Osteoblast (primary cell): Measurements from ENCODE around the gene RABL3. TPM values are rescaled to one million over a fixed set of nuclear protein-coding genes. Genes with fewer than 3 reads are reported as not detected.

Source experiments
- DNase-seq: peaks from one replicate; pipeline ENCODE4 v3.0.0; 2011; ENCODE audit warnings: low spot score, mixed read lengths; ENCODE audit not compliant: insufficient read length; ENCODE audit errors: missing footprints
- H2AFZ ChIP-seq: 2 replicates; pipeline ENCODE4 v1.6.0; 2011; ENCODE audit warnings: mild to moderate bottlenecking, low read length
- H3K27ac ChIP-seq: 2 replicates; pipeline ENCODE4 v1.5.1; 2011; ENCODE audit warnings: mild to moderate bottlenecking, low read depth, low read length, moderate library complexity
- H3K27me3 ChIP-seq: 2 replicates; pipeline ENCODE4 v1.6.0; 2012; ENCODE audit warnings: mild to moderate bottlenecking, control low read depth, inconsistent platforms, low read length, moderate library complexity; ENCODE audit not compliant: insufficient read depth
- H3K36me3 ChIP-seq: 2 replicates; pipeline ENCODE4 v1.5.1; 2011; ENCODE audit warnings: mild to moderate bottlenecking, low read length, control low read depth, moderate library complexity; ENCODE audit not compliant: insufficient read depth
- H3K4me1 ChIP-seq: 2 replicates; pipeline ENCODE4 v1.5.1; 2011; ENCODE audit warnings: mild to moderate bottlenecking, low read length, control low read depth, moderate library complexity; ENCODE audit not compliant: insufficient read depth
- H3K4me2 ChIP-seq: 2 replicates; pipeline ENCODE4 v1.6.0; 2011; ENCODE audit warnings: mild to moderate bottlenecking, low read length; ENCODE audit not compliant: insufficient read depth
- H3K4me3 ChIP-seq: fragments of 200-600 bp; sonication (generic); 3 replicates; pipeline ENCODE4 v1.5.1; 2012; ENCODE audit warnings: mild to moderate bottlenecking, low read length, inconsistent platforms; ENCODE audit not compliant: insufficient read depth
- H3K79me2 ChIP-seq: 2 replicates; pipeline ENCODE4 v1.6.0; 2012; ENCODE audit warnings: mild to moderate bottlenecking, low read length, control low read depth, inconsistent platforms; ENCODE audit not compliant: insufficient read depth
- H3K9me3 ChIP-seq: 2 replicates; pipeline ENCODE4 v1.5.1; 2011; ENCODE audit warnings: low read depth, low read length, control low read depth
- H4K20me1 ChIP-seq: 2 replicates; pipeline ENCODE4 v1.6.0; 2012; ENCODE audit warnings: mild to moderate bottlenecking, low read length, control low read depth; ENCODE audit not compliant: insufficient read depth
- total RNA-seq: library from RNA; depleted of rRNA; stranded (reverse); fragments of >200 nt; gene quantifications from 2 replicates; pipeline ENCODE4 v1.2.3, GENCODE V29; 2012
- TF ChIP-seq, protein P1 (sequence below): IDR thresholded peaks from 2 replicates; pipeline ENCODE4 v1.5.1; 2011; ENCODE audit warnings: mild to moderate bottlenecking, low read depth, low read length, moderate library complexity; ENCODE audit errors: extremely low read depth

RABL3 gene
- total RNA-seq, 1 donor = 15.2 TPM

DNA sequence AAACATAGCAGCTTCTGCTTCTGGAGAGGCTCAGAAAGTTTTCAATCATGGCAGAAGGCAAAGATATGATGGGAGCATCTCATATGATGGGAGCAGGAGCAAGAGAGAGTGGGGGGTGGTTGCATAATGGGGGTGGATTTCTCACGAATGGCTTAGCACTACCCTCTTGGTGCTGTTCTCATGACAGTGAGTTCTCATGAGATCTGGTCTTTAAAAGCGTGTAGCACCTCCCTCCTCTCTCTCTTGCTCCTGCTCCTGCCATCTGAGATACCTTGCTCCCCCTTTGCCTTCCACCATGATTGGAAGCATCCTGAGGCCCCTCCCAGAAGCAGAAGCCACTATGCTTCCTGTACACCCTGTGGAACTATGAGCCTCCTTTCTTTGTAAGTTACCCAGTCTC, 82.5 kb downstream of the RABL3 start:
- TF ChIP-seq, protein P1, sequence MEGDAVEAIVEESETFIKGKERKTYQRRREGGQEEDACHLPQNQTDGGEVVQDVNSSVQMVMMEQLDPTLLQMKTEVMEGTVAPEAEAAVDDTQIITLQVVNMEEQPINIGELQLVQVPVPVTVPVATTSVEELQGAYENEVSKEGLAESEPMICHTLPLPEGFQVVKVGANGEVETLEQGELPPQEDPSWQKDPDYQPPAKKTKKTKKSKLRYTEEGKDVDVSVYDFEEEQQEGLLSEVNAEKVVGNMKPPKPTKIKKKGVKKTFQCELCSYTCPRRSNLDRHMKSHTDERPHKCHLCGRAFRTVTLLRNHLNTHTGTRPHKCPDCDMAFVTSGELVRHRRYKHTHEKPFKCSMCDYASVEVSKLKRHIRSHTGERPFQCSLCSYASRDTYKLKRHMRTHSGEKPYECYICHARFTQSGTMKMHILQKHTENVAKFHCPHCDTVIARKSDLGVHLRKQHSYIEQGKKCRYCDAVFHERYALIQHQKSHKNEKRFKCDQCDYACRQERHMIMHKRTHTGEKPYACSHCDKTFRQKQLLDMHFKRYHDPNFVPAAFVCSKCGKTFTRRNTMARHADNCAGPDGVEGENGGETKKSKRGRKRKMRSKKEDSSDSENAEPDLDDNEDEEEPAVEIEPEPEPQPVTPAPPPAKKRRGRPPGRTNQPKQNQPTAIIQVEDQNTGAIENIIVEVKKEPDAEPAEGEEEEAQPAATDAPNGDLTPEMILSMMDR = no peak
- Histone ChIP-seq H3K36me3 (no peaks in the 10 kb centered on the region), H3K27ac (no peak overlapping the region), H3K4me1 (no peaks in the 10 kb centered on the region), H4K20me1 (no peaks in the 10 kb centered on the region), H3K4me2 (no peak overlapping the region), H3K79me2 (no peaks in the 10 kb centered on the region), H3K9me3 (no peaks in the 10 kb centered on the region), H3K27me3 (no peaks in the 10 kb centered on the region), H2AFZ (no peak overlapping the region), H3K4me3 (no peak overlapping the region)
- DNase-seq = no peak

- Histone ChIP-seq H4K20me1 (no peaks in the 10 kb centered on the region), H3K79me2 (no peaks in the 10 kb centered on the region), H3K4me3 (no peak overlapping the region), H3K4me1 (no peaks in the 10 kb centered on the region), H3K9me3 (no peaks in the 10 kb centered on the region), H3K4me2 (no peak overlapping the region), H3K36me3 (no peaks in the 10 kb centered on the region), H3K27ac (no peak overlapping the region), H3K27me3 (no peaks in the 10 kb centered on the region), H2AFZ (no peak overlapping the region)
- no peak for DNase-seq
- TF ChIP-seq, protein P1 = no peak
Observed at GRCh38 chr3:120659285-120659684, 83.0 kb downstream of the RABL3 start.

DNA sequence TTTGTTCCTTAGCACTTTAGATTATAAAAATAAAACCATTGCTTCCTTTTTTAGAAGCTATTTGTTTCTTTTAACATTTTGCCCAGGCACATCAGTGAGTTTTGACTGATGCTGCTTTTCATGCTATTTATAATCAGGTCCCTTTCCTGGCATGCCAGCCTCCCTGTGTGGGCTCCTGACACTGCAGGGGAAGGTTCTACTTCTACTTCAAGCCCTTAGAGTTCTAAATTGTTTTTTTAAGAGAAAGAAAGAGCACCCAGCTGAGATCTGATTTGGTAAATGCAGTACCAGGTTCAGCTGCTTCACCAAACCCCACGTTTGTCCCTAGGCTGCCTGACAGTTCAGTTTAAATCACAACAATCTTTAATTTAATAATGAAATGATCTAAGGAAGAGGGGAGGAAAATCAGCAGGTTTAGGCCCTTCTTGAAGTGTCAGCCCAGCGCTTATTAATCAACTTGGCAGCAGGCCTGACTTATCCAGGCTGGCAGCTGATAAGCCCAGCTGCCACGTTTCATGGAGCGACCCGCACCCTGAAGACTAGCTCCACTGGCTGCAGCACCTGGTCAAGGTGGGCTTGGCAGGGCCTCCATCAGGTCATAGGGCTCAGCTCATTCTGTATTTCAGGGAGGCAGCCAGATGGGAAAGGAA, 89.3 kb downstream of the RABL3 start:
- H3K27ac ChIP-seq = no peak overlapping the region
- no peaks in the 10 kb centered on the region for H3K36me3 ChIP-seq
- no peaks in the 10 kb centered on the region for H3K9me3 ChIP-seq
- no peak overlapping the region for H3K4me3 ChIP-seq
- no peak overlapping the region for H3K4me2 ChIP-seq
- TF ChIP-seq, protein P1 = no peak
- no peak overlapping the region for H2AFZ ChIP-seq
- H3K79me2 ChIP-seq = no peaks in the 10 kb centered on the region
- H3K27me3 ChIP-seq = no peaks in the 10 kb centered on the region
- no peaks in the 10 kb centered on the region for H4K20me1 ChIP-seq
- DNase-seq = no peak
- H3K4me1 ChIP-seq = no peaks in the 10 kb centered on the region

DNA sequence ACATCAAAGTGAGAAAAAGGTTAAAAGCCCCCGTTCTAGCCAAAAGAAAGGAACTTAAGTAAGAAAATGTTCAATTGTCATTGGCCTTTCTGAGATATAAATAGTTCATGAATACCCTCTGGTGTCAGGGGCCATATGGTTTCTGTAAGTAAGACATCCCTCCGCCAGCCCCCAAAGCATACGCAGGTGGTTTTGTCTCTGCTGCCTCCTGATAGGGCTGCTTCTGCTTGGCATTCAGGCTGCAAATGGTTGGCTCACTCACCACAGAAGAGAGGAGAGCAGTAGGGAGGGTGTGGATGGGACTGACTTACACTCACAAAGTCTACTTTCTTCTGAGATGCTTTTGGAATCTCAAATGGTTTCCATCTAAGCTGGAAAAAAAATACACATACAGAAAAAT, 90.0 kb downstream of the RABL3 start:
- Histone ChIP-seq H3K4me1 (no peaks in the 10 kb centered on the region), H3K27ac (no peak overlapping the region), H2AFZ (no peak overlapping the region), H3K79me2 (no peaks in the 10 kb centered on the region), H3K9me3 (no peaks in the 10 kb centered on the region), H3K27me3 (no peaks in the 10 kb centered on the region), H3K4me3 (no peak overlapping the region), H3K4me2 (no peak overlapping the region), H3K36me3 (no peaks in the 10 kb centered on the region), H4K20me1 (no peaks in the 10 kb centered on the region)
- peak; percentile 36 for DNase-seq
- TF ChIP-seq, protein P1 = no peak
